SU-DHL-6 (cell line): ENCODE data around the gene MCM5.

Experiments used
- CTCF ChIP-seq: fragments of 200-600 bp; sonication (generic); IDR thresholded peaks from one replicate; pipeline ENCODE4 v1.5.1; 2017; ENCODE audit warnings: antibody characterized with exemption, mild to moderate bottlenecking, low read length, moderate library complexity; ENCODE audit not compliant: insufficient read depth, poor library complexity, severe bottlenecking
- EZH2phosphoT487 ChIP-seq: fragments of 200-600 bp; sonication (generic), shearing (Covaris generic); conservative IDR thresholded peaks from 2 replicates; pipeline ENCODE4 v1.6.1; 2018; ENCODE audit warnings: mild to moderate bottlenecking, antibody characterized with exemption, low read length, moderate library complexity, mixed read lengths

GRCh38 chr22:35417606-35418005 lies 17.7 kb downstream of the MCM5 start:
- TF ChIP-seq CTCF (no peak), EZH2phosphoT487 (no peak)
